ENCODE data around the gene YWHAQ.

- no peak for TF ChIP-seq POLR2A (IDR thresholded peaks at IDR 0.05)
- TF ChIP-seq, protein P1, sequence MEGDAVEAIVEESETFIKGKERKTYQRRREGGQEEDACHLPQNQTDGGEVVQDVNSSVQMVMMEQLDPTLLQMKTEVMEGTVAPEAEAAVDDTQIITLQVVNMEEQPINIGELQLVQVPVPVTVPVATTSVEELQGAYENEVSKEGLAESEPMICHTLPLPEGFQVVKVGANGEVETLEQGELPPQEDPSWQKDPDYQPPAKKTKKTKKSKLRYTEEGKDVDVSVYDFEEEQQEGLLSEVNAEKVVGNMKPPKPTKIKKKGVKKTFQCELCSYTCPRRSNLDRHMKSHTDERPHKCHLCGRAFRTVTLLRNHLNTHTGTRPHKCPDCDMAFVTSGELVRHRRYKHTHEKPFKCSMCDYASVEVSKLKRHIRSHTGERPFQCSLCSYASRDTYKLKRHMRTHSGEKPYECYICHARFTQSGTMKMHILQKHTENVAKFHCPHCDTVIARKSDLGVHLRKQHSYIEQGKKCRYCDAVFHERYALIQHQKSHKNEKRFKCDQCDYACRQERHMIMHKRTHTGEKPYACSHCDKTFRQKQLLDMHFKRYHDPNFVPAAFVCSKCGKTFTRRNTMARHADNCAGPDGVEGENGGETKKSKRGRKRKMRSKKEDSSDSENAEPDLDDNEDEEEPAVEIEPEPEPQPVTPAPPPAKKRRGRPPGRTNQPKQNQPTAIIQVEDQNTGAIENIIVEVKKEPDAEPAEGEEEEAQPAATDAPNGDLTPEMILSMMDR (IDR thresholded peaks at IDR 0.05 in 4 of 5, conservative IDR thresholded peaks at IDR 0.05 in 1 of 5), result no peak
Measured at GRCh38 chr2:9539531-9539930, 91.3 kb downstream of the YWHAQ start.

All from gastrocnemius medialis (tissue), 4 donors.